GM06990 (cell line): ENCODE data around the gene NFKBIL1.

Experiments used
- DNase-seq: peaks from one replicate; pipeline ENCODE4 v3.0.0-alpha.2; 2011; ENCODE audit not compliant: insufficient read length; ENCODE audit errors: extremely low read depth
- H3K27me3 ChIP-seq: replicated peaks from 2 replicates; pipeline ENCODE4 v1.6.0; 2011; ENCODE audit warnings: low read length; ENCODE audit not compliant: control insufficient read depth, insufficient read depth
- H3K36me3 ChIP-seq: 2 replicates; pipeline ENCODE4 v1.5.1; 2011; ENCODE audit warnings: low read length; ENCODE audit not compliant: control insufficient read depth, insufficient read depth
- H3K4me3 ChIP-seq: replicated peaks from 2 replicates; pipeline ENCODE4 v1.5.1; 2011; ENCODE audit warnings: low read depth, mild to moderate bottlenecking, control low read depth, low read length
- TF ChIP-seq, protein P1 (sequence below): IDR thresholded peaks from 2 replicates; pipeline ENCODE4 v1.5.1; 2011; ENCODE audit warnings: low read length, control low read depth, mild to moderate bottlenecking, inconsistent platforms; ENCODE audit not compliant: insufficient read depth, poor library complexity, severe bottlenecking

NFKBIL1 gene

DNA sequence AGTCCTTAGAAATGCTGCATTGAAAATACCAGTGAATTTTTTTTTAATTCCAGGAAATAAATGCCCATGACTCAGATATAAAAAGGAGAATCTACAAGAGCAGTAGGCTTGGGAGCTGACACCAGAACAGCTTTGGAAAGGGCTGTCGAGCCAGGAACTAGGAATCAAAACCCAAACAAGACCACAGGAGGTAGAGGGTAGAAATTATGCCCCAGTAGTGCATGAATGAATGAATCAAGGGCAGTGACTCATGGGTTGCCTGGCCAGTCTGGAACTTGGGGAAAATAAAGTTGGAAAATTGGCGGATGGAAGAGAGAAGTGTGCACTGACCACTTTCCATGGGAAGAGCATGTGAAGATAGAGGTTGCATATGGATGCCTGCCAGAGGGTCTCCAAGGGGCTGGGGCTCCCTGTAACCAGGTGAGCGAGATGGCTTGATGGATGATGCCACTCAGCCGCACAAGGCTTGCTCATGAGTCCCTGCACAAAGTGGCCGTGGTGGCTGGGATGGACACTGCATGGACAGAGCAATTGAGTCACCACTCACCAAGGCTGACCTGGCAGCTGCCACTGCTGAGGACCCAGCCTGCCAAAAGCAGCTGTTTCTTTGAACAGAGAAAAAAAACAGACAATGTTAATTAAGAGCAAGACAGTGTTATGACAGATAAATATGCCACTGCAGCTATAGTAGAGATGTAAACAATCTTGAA is 33.8 kb upstream of the NFKBIL1 start:
- TF ChIP-seq, protein P1, sequence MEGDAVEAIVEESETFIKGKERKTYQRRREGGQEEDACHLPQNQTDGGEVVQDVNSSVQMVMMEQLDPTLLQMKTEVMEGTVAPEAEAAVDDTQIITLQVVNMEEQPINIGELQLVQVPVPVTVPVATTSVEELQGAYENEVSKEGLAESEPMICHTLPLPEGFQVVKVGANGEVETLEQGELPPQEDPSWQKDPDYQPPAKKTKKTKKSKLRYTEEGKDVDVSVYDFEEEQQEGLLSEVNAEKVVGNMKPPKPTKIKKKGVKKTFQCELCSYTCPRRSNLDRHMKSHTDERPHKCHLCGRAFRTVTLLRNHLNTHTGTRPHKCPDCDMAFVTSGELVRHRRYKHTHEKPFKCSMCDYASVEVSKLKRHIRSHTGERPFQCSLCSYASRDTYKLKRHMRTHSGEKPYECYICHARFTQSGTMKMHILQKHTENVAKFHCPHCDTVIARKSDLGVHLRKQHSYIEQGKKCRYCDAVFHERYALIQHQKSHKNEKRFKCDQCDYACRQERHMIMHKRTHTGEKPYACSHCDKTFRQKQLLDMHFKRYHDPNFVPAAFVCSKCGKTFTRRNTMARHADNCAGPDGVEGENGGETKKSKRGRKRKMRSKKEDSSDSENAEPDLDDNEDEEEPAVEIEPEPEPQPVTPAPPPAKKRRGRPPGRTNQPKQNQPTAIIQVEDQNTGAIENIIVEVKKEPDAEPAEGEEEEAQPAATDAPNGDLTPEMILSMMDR: no peak
- DNase-seq: no peak

DNA sequence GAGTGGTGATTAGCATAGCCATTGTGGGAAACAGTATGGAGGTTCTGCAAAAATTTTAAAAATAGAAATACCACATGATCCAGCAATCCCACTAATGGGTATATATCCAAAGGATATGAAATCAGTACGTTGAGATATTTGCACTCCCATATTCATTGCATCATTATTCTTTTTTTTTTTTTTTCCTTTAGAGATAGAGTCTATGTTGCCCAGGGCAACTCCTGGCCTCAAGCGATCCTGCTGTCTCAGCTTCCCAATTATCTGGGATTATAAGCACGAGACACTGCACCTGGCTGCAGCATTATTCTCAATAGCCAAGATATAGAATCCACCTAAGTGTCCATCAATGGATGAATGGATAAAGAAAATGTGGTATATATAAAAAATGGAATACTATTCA is 25.6 kb upstream of the NFKBIL1 start:
- TF ChIP-seq, protein P1: no peak
- H3K36me3 ChIP-seq: no peaks in the 10 kb centered on the region
- no peaks in the 10 kb centered on the region; the same call in 1 of the 2 replicates for H3K27me3 ChIP-seq
- no peak for DNase-seq
- H3K4me3 ChIP-seq: no peak overlapping the region

More for the DNA sequence above, 33.8 kb upstream of the NFKBIL1 start:
- Histone ChIP-seq H3K4me3 (no peak overlapping the region), H3K36me3 (peaks cover 11% of the 10 kb centered on the region), H3K27me3 (no peaks in the 10 kb centered on the region; the same call in 1 of the 2 replicates)

DNA sequence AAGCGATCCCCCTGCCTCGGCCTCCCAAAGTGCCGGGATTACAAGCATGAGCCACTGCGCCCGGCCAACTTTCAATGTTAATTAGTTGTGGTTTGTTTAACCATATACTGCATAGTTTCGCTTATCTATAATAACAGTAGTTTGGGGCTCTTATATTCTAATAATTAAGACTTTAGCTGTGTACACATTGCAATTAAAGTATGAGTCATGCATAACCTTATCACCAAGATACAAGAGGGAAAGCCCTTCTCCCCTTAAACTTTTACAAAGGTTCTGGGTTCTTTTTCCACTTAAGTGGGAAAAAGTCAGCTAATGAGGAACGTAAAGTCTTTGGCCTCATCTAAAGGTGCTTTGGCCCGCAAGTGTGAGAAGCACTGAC is 21.9 kb upstream of the NFKBIL1 start:
- TF ChIP-seq, protein P1: no peak
- H3K27me3 ChIP-seq: no peaks in the 10 kb centered on the region
- H3K36me3 ChIP-seq: peaks cover 7% of the 10 kb centered on the region
- no peak overlapping the region for H3K4me3 ChIP-seq
- no peak for DNase-seq

DNA sequence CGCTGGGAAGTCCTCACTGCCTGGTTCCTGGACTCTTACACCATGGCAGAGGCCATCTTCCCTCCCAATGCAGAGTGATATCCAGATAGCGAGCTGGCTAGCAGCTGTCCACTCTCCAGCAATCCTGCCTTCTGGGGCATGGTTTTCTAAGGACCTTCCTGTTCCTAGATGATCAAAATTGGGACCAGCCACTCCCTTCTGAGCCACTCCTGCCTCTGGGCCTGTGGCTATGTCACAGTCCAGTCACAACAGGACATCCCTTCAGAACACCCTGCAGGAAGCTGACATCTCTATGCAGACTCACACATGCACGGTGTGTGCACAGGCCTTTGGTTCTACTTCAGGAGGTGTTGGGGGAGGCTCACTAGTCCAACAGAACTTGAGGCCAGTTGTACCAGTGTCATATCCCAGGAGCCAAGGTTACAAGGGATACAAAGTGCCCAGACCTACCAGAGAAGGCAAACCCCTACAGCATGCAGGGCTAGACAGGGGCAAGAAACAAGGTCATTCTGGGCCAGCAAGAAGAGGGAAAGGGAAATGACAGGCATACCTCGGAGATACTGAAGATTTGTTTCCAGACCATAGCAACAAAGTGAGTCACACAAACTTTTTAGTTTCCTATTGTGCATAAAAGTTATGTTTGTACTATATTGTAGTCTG is 21.3 kb upstream of the NFKBIL1 start:
- TF ChIP-seq, protein P1: no peak
- H3K36me3 ChIP-seq: peaks cover 12% of the 10 kb centered on the region
- H3K4me3 ChIP-seq: no peak overlapping the region
- H3K27me3 ChIP-seq: no peaks in the 10 kb centered on the region
- DNase-seq: no peak

DNA sequence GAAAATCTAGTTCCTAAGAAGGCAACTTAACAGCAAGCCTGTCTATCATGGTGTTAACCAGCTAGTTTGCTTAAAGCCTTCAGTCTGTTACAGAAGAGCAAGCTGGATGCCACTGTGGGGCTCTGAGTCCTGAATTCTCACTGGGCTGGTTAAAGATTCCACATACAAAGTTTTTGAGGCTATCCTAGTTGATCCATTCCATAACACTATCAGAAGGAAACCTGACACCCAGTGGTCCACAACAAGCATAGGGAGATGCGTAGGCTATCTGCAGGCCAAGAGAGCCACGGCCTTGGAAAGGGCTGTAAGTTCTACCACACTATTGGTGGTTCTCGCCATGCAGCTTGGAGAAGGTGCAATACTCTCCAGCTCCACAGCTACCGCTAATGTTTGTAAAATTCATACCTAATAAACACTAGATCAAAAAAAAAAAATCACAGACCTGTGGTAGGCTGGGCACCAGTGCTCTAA is 19.1 kb upstream of the NFKBIL1 start:
- H3K4me3 ChIP-seq: no peak overlapping the region
- peaks cover 24% of the 10 kb centered on the region for H3K36me3 ChIP-seq
- no peaks in the 10 kb centered on the region for H3K27me3 ChIP-seq
- TF ChIP-seq, protein P1: no peak
- DNase-seq: no peak
